BE2C (cell line): Measurements from ENCODE around the gene ZBP1.
A peak's percentile ranks its signal among the peaks of the same experiment; 100 is the strongest.

Experiments
- DNase-seq: peaks from one replicate; pipeline ENCODE4 v3.0.0-alpha.2; 2020
- H3K27me3 ChIP-seq: fragments of 250-450 bp; sonication (Bioruptor Pico); 2 replicates; pipeline ENCODE4 v1.5.1; 2020; ENCODE audit warnings: mild to moderate bottlenecking
- H3K36me3 ChIP-seq: fragments of 250-450 bp; sonication (Bioruptor Pico); 2 replicates; pipeline ENCODE4 v1.5.1; 2020; ENCODE audit warnings: mild to moderate bottlenecking
- H3K4me1 ChIP-seq: fragments of 250-450 bp; sonication (Bioruptor Pico); 2 replicates; pipeline ENCODE4 v1.5.1; 2020
- H3K4me3 ChIP-seq: 2 replicates; pipeline ENCODE4 v1.5.1; 2011; ENCODE audit warnings: low read depth, low read length
- H3K9me3 ChIP-seq: fragments of 250-450 bp; sonication (Bioruptor Pico); 2 replicates; pipeline ENCODE4 v1.5.1; 2020
- CTCF ChIP-seq: IDR thresholded peaks from 2 replicates; pipeline ENCODE4 v1.5.1; 2012; ENCODE audit warnings: mild to moderate bottlenecking, low read depth, low read length

ZBP1 gene

GRCh38 chr20:57656252-57656820 is 36.1 kb upstream of the ZBP1 start:
- no peak for TF ChIP-seq CTCF
- DNase-seq, result no peak
- H3K27me3 ChIP-seq, result no peaks in the 10 kb centered on the region
- no peaks in the 10 kb centered on the region for H3K9me3 ChIP-seq
- H3K36me3 ChIP-seq, result peaks cover 11% of the 10 kb centered on the region
- no peak overlapping the region for H3K4me3 ChIP-seq
- H3K4me1 ChIP-seq, result peaks cover 7% of the 10 kb centered on the region

GRCh38 chr20:57655809-57656155 is 35.6 kb upstream of the ZBP1 start:
- DNase-seq, result no peak
- TF ChIP-seq CTCF, result no peak
- peaks cover 11% of the 10 kb centered on the region for H3K36me3 ChIP-seq
- H3K9me3 ChIP-seq, result no peaks in the 10 kb centered on the region
- peaks cover 7% of the 10 kb centered on the region for H3K4me1 ChIP-seq
- no peaks in the 10 kb centered on the region for H3K27me3 ChIP-seq
- H3K4me3 ChIP-seq, result no peak overlapping the region

- Histone ChIP-seq H3K27me3 (no peaks in the 10 kb centered on the region), H3K4me3 (no peak overlapping the region), H3K36me3 (peaks cover 11% of the 10 kb centered on the region), H3K9me3 (no peaks in the 10 kb centered on the region), H3K4me1 (peaks cover 7% of the 10 kb centered on the region)
- DNase-seq, result no peak
- no peak for TF ChIP-seq CTCF
These were observed 35.0 kb upstream of the ZBP1 start for GRCh38 chr20:57654998-57655808.

- DNase-seq, result peak; percentile 60
These were observed 34.3 kb upstream of the ZBP1 start for GRCh38 chr20:57654363-57654997.

GRCh38 chr20:57653910-57654309 is 33.7 kb upstream of the ZBP1 start:
- Histone ChIP-seq H3K27me3 (no peaks in the 10 kb centered on the region), H3K36me3 (peaks cover 13% of the 10 kb centered on the region), H3K4me3 (no peak overlapping the region), H3K4me1 (peaks cover 7% of the 10 kb centered on the region), H3K9me3 (no peaks in the 10 kb centered on the region)
- no peak for DNase-seq
- no peak for TF ChIP-seq CTCF

More at GRCh38 chr20:57654363-57654997, 34.3 kb upstream of the ZBP1 start:
- H3K27me3 ChIP-seq, result no peaks in the 10 kb centered on the region
- peaks cover 13% of the 10 kb centered on the region for H3K36me3 ChIP-seq
- peak; percentile 96 for TF ChIP-seq CTCF
- peaks cover 7% of the 10 kb centered on the region for H3K4me1 ChIP-seq
- H3K9me3 ChIP-seq, result no peaks in the 10 kb centered on the region
- H3K4me3 ChIP-seq, result no peak overlapping the region

- Histone ChIP-seq H3K9me3 (no peaks in the 10 kb centered on the region), H3K4me1 (peaks cover 7% of the 10 kb centered on the region), H3K4me3 (no peak overlapping the region), H3K27me3 (no peaks in the 10 kb centered on the region), H3K36me3 (peaks cover 13% of the 10 kb centered on the region)
- no peak for DNase-seq
- no peak for TF ChIP-seq CTCF
These were observed 33.3 kb upstream of the ZBP1 start for GRCh38 chr20:57653546-57653900.
